Measurements from ENCODE around the gene PTPRT. TPM values are rescaled to one million over a fixed set of nuclear protein-coding genes. Genes with fewer than 3 reads are reported as not detected.

PTPRT gene
- total RNA-seq, 4 donors from 2014 or later, result 0.04 TPM; not detected in 3

- TF ChIP-seq CTCF (IDR thresholded peaks at IDR 0.05) (no peak), POLR2AphosphoS5 (IDR thresholded peaks at IDR 0.05) (no peak)
- Histone ChIP-seq H3K27ac (no peak overlapping the region), H3K9me3 (no peaks in the 10 kb centered on the region), H3K4me1 (no peaks in the 10 kb centered on the region), H3K36me3 (no peaks in the 10 kb centered on the region), H3K4me3 (no peak overlapping the region), H3K27me3 (no peaks in the 10 kb centered on the region)
- no peak for ATAC-seq
- WGBS, 2 donors (ENCODE audit: low coverage in 1 of 2), result 45 to 84% methylated on average over 3 of the region's 3 CpGs
Measured at GRCh38 chr20:42594659-42595058, 595.0 kb downstream of the PTPRT start.

GRCh38 chr20:42594011-42594410 is 595.7 kb downstream of the PTPRT start:
- Histone ChIP-seq H3K9me3 (no peaks in the 10 kb centered on the region), H3K36me3 (no peaks in the 10 kb centered on the region), H3K27me3 (no peaks in the 10 kb centered on the region), H3K27ac (no peak overlapping the region), H3K4me3 (no peak overlapping the region), H3K4me1 (no peaks in the 10 kb centered on the region)
- ATAC-seq, result no peak
- no peak for TF ChIP-seq POLR2AphosphoS5 (IDR thresholded peaks at IDR 0.05)
- TF ChIP-seq POLR2A (IDR thresholded peaks at IDR 0.05), result no peak
- TF ChIP-seq CTCF (IDR thresholded peaks at IDR 0.05), result no peak
- no peak for TF ChIP-seq EP300 (IDR thresholded peaks at IDR 0.05)
- 54 to 55% methylated on average over 4 to 7 of the region's 7 CpGs for WGBS, 2 donors (ENCODE audit: low coverage in 1 of 2)

GRCh38 chr20:42589976-42590639 is 599.6 kb downstream of the PTPRT start:
- ATAC-seq, result no peak
- WGBS, 2 donors (ENCODE audit: low coverage in 1 of 2), result 43 to 50% methylated on average over 1 of the region's 2 CpGs

GRCh38 chr20:42588847-42589246 is 600.9 kb downstream of the PTPRT start:
- Histone ChIP-seq H3K9me3 (no peaks in the 10 kb centered on the region), H3K4me3 (no peak overlapping the region), H3K27ac (no peak overlapping the region), H3K36me3 (no peaks in the 10 kb centered on the region), H3K4me1 (no peaks in the 10 kb centered on the region), H3K27me3 (peaks cover 5% of the 10 kb centered on the region)
- TF ChIP-seq POLR2A (IDR thresholded peaks at IDR 0.05), result no peak
- TF ChIP-seq CTCF (IDR thresholded peaks at IDR 0.05), result no peak
- TF ChIP-seq EP300 (IDR thresholded peaks at IDR 0.05), result no peak
- TF ChIP-seq POLR2AphosphoS5 (IDR thresholded peaks at IDR 0.05), result no peak
- ATAC-seq, result no peak
- 71 to 81% methylated on average over 2 of the region's 2 CpGs for WGBS, 2 donors (ENCODE audit: low coverage in 1 of 2)

More at GRCh38 chr20:42589976-42590639, 599.6 kb downstream of the PTPRT start:
- TF ChIP-seq POLR2AphosphoS5 (IDR thresholded peaks at IDR 0.05), result no peak
- no peak for TF ChIP-seq CTCF (IDR thresholded peaks at IDR 0.05)
- no peak for TF ChIP-seq EP300 (IDR thresholded peaks at IDR 0.05)
- no peak for TF ChIP-seq POLR2A (IDR thresholded peaks at IDR 0.05)
- no peaks in the 10 kb centered on the region for H3K4me1 ChIP-seq
- H3K4me3 ChIP-seq, result no peak overlapping the region
- H3K27me3 ChIP-seq, result peaks cover 5% of the 10 kb centered on the region
- H3K36me3 ChIP-seq, result no peaks in the 10 kb centered on the region
- no peaks in the 10 kb centered on the region for H3K9me3 ChIP-seq
- H3K27ac ChIP-seq, result no peak overlapping the region

GRCh38 chr20:42587427-42587826 is 602.3 kb downstream of the PTPRT start:
- no peak for TF ChIP-seq POLR2AphosphoS5 (IDR thresholded peaks at IDR 0.05)
- no peak for ATAC-seq
- WGBS, 2 donors (ENCODE audit: low coverage in 1 of 2), result 60% methylated on average over 1 of the region's 7 CpGs; no CpG with 5 or more reads in 1 of the 2 donors
- Histone ChIP-seq H3K4me3 (no peak overlapping the region), H3K36me3 (no peaks in the 10 kb centered on the region), H3K4me1 (no peaks in the 10 kb centered on the region), H3K27ac (no peak overlapping the region), H3K9me3 (no peaks in the 10 kb centered on the region), H3K27me3 (peaks cover 5% of the 10 kb centered on the region)

Data from gastroesophageal sphincter (tissue), 4 donors.